Fibroblast of mammary gland (primary cell): Measurements from ENCODE around the gene ILF3.

ENCODE experiments used
- DNase-seq: peaks from one replicate; pipeline ENCODE4 v3.0.0-alpha.2; 2010; ENCODE audit warnings: low read depth
- H3K4me3 ChIP-seq: 2 replicates; pipeline ENCODE4 v1.5.1; 2011; ENCODE audit warnings: low read depth, mild to moderate bottlenecking, low read length, moderate library complexity; ENCODE audit not compliant: control insufficient read depth
- CTCF ChIP-seq: conservative IDR thresholded peaks from 2 replicates; pipeline ENCODE4 v1.5.1; 2011; ENCODE audit warnings: low read depth, low read length, inconsistent platforms; ENCODE audit not compliant: control insufficient read depth, insufficient read depth

Gene ILF3

GRCh38 chr19:10677751-10678150 lies 23.6 kb downstream of the ILF3 start:
- no peak overlapping the region for H3K4me3 ChIP-seq
- no peak for TF ChIP-seq CTCF
- no peak for DNase-seq

GRCh38 chr19:10678813-10679212 lies 24.7 kb downstream of the ILF3 start:
- DNase-seq: no peak
- TF ChIP-seq CTCF: no peak
- H3K4me3 ChIP-seq: no peak overlapping the region

GRCh38 chr19:10679743-10680142 lies 25.6 kb downstream of the ILF3 start:
- TF ChIP-seq CTCF: no peak
- DNase-seq: no peak
- no peak overlapping the region for H3K4me3 ChIP-seq

GRCh38 chr19:10680545-10681135 lies 26.5 kb downstream of the ILF3 start:
- no peak for TF ChIP-seq CTCF
- DNase-seq: no peak
- H3K4me3 ChIP-seq: no peak overlapping the region

- H3K4me3 ChIP-seq: no peak overlapping the region
- no peak for TF ChIP-seq CTCF
- no peak for DNase-seq
Measured at GRCh38 chr19:10681658-10682057, 27.5 kb downstream of the ILF3 start.

GRCh38 chr19:10682397-10683063 lies 28.4 kb downstream of the ILF3 start:
- DNase-seq: no peak
- no peak for TF ChIP-seq CTCF
- H3K4me3 ChIP-seq: no peak overlapping the region
